Measurements from ENCODE around the gene MYO16. TPM values are rescaled to one million over a fixed set of nuclear protein-coding genes. Genes with fewer than 3 reads are reported as not detected.

MYO16 gene
- total RNA-seq, 1 experiment from 2014 or later: 0.05 TPM

DNA sequence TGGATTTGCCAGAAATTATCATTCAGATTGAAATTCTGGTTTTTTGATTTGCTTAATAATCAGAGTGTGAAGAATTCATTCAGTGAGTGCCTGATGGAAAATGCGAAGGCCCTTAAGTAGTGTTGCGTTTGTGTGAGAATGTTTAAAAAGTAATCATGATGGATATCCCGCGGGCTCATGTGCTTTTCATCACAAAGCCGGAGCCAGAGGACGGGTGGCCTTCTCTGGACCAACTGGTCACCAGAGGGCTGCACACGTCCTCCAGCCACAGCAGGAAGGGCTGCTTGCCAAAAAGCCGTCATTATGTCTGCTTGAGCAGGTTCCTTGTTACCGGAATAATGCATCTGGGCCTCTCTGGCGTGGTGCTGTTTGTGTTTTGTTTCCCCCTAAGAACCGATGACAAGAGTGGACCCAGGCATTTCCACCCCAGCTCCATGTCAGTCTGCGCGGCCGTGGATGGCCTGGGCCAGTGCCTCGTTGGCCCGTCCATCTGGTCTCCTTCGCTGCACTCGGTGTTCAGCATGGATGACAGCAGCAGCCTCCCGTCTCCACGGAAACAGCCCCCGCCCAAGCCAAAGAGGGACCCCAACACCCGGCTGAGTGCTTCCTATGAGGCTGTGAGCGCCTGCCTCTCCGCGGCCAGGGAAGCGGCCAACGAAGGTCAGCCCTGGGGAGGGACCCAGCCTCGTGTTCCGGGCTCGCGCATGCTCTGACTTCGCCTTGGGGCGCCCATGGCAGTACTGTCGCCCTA is 497.7 kb downstream of the MYO16 start:
- no peaks in the 10 kb centered on the region for H3K9me3 ChIP-seq (replicated peaks)
- no peak overlapping the region for H3K27ac ChIP-seq
- no peaks in the 10 kb centered on the region for H3K36me3 ChIP-seq
- DNase-seq (ENCODE audit: low read depth in 1 of 2, low spot score in 2 of 2): peak in 1 of 2 experiments; percentile 80
- H3K27me3 ChIP-seq (replicated peaks): peaks cover 48% of the 10 kb centered on the region
- H3K4me3 ChIP-seq: no peak overlapping the region
- peaks cover 12% of the 10 kb centered on the region for H3K4me1 ChIP-seq (replicated peaks)

DNA sequence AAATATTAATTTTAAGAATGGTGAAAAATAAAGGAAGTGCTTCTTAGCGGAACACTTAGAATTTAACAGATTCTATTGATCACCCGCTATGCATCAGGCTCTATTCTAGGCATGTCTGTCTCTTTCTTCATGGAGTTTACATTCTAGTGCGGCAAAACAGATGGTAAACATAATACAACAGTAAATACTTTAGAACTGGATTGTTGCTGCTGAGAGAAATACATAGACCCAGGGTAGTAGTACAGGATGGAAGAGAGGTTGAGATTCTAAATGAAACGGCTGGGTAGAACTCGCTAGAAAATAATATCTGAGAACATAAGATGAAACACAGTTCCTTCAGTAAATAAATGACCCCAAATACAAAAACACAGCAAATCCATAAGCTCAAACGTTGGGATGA is 498.7 kb downstream of the MYO16 start:
- Histone ChIP-seq H3K4me1 (replicated peaks) (peaks cover 15% of the 10 kb centered on the region), H3K4me3 (no peak overlapping the region), H3K36me3 (no peaks in the 10 kb centered on the region), H3K9me3 (replicated peaks) (no peaks in the 10 kb centered on the region), H3K27ac (no peak overlapping the region), H3K27me3 (replicated peaks) (peaks cover 48% of the 10 kb centered on the region)
- no peak for DNase-seq (ENCODE audit: low read depth in 1 of 2, low spot score in 2 of 2)

DNA sequence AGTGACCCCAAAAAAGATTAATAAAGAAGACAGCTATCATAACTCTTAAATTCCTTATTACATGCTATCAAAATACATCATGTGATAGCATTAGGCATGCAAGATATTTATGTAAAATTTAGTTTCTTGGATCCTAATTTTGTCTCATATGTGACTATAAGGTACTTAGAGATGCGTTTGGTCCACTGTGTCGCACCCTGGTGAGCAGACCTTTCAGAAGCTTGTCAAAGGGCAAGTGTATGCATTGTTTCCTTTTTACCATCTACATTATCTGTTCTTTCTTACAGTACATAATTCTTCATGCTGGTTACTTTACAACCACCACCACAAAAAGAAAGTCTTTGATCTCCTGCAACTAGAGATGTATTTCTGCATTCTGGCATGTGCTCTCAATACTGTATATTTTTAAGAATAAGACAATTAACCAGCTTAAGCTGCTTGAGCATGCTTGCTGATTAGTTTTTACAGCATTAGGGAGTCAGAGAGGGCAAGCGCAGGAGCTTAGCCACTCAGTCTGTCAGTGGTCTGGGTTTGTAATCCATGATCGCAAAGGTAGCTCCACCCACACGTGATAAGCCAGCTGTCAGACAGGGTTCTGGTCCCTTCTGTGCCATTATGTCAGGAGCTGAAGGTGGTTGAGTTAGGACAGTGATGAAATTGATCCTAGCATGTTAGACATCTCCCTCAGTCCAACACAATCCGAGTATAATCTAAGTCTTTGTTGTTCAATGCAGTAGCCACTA is 500.9 kb downstream of the MYO16 start:
- Histone ChIP-seq H3K4me3 (no peak overlapping the region), H3K4me1 (replicated peaks) (peaks cover 15% of the 10 kb centered on the region), H3K36me3 (no peaks in the 10 kb centered on the region), H3K27me3 (replicated peaks) (peaks cover 29% of the 10 kb centered on the region), H3K27ac (no peak overlapping the region), H3K9me3 (replicated peaks) (no peaks in the 10 kb centered on the region)
- DNase-seq (ENCODE audit: low read depth in 1 of 2, low spot score in 2 of 2): peak in 1 of 2 experiments; percentile 61

DNA sequence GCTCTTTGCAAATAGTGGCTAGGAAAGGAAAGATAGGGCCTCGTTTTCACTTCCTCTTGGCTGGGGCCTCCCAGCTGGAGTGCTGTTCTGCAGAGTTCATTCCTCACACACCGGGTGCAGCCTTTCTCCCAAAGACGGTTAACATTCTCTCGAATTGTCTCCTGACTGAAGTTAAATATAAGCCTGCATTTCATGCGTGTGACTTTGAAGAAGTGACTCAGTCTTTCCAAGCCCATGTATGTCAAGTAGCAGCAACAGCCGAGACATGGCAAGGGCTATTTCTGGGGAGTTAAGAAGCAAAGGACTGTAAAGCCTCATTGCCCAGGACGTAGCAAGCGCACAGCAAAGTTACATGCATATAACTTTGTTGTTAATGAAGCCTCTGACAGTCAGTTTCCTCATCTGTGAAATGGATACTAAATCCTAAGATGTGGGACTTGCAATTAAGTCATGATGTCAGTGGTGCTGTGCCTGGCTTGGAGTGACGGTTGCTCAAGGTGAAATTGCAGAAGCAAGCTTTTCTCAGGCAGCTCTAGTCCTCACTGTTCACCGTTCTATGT is 502.4 kb downstream of the MYO16 start:
- no peaks in the 10 kb centered on the region for H3K36me3 ChIP-seq
- DNase-seq (ENCODE audit: low read depth in 1 of 2, low spot score in 2 of 2): peak; percentile 68 to 78
- H3K27me3 ChIP-seq (replicated peaks): peaks cover 14% of the 10 kb centered on the region
- H3K27ac ChIP-seq: no peak overlapping the region
- no peak overlapping the region for H3K4me3 ChIP-seq
- peaks cover 25% of the 10 kb centered on the region for H3K4me1 ChIP-seq (replicated peaks)
- no peaks in the 10 kb centered on the region for H3K9me3 ChIP-seq (replicated peaks)

DNA sequence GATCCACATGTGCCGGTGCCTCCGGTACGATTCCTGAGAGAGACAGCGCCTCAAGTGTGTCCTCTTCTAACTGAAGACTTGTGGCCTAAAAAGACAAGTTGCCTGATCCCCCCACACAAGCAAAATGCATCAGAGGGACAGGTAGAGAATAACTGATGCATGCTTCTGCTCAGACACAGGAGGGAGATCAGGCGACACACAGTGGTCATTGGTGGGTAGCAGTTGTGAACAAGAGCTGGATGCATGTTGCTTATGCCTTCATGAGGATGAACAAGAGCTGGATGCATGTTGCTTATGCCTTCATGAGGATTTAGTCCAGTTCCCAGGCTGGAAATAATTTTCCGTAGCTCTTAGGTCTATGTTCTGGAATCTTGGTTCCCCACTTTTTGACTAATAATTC is 505.6 kb downstream of the MYO16 start:
- DNase-seq (ENCODE audit: low read depth in 1 of 2, low spot score in 2 of 2): peak in 1 of 2 experiments; percentile 67
- peaks cover 25% of the 10 kb centered on the region for H3K4me1 ChIP-seq (replicated peaks)
- H3K27ac ChIP-seq: no peak overlapping the region
- 0 out of 2 replicates have a peak, but pooled peaks cover 6% of the 10 kb centered on the region for H3K27me3 ChIP-seq (replicated peaks)
- no peaks in the 10 kb centered on the region for H3K36me3 ChIP-seq
- peaks cover 7% of the 10 kb centered on the region for H3K9me3 ChIP-seq (replicated peaks)
- no peak overlapping the region for H3K4me3 ChIP-seq

DNA sequence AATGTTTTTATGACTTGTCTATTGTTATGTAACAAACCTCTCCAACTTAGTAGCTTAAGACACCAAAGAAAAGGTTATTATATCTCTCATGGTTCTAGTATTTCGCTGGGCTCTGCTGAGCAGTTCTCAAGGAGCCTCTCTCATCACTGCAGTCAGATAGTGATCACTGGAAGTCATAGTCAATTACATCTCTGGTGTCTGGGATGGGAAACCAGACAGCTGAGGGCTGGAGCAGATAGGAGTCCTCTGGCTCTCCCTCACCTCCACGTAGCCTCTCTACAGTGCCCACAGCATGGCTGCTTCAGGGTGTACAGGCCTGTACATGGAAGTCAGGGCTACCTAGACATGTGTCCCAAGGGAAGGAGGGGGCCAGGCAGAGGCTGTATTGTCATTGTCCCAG is 507.5 kb downstream of the MYO16 start:
- 0 out of 2 replicates have a peak overlapping the region, but pooled peaks have one; percentile 0 for H3K27ac ChIP-seq
- H3K9me3 ChIP-seq (replicated peaks): peaks cover 9% of the 10 kb centered on the region
- H3K36me3 ChIP-seq: no peaks in the 10 kb centered on the region
- peaks cover 15% of the 10 kb centered on the region for H3K4me1 ChIP-seq (replicated peaks)
- DNase-seq (ENCODE audit: low read depth in 1 of 2, low spot score in 2 of 2): peak in 1 of 2 experiments; percentile 68
- H3K27me3 ChIP-seq (replicated peaks): 0 out of 2 replicates have a peak, but pooled peaks cover 3% of the 10 kb centered on the region
- no peak overlapping the region for H3K4me3 ChIP-seq

DNA sequence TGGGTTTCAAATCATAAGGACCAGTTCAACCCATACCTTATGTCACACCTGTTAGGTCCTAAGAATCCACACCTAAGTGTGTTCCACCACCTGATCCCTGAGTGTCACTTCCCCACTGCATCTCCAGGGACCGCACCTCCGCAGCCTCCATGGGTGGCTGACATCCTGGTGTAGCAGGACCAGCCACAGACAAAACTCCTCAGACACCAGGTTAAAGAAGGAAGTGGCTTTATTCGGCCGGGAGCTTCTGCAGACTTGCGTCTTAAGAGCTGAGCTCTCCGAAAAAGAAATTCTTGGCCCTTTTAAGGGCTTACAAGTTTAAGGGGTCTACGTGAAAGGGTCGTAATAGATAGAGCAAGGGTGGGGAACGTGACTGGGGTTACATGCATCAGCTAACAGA is 509.9 kb downstream of the MYO16 start:
- DNase-seq (ENCODE audit: low read depth in 1 of 2, low spot score in 2 of 2): peak in 1 of 2 experiments; percentile 71
- Histone ChIP-seq H3K27ac (no peak overlapping the region), H3K4me3 (no peak overlapping the region), H3K36me3 (no peaks in the 10 kb centered on the region), H3K9me3 (replicated peaks) (peaks cover 9% of the 10 kb centered on the region), H3K27me3 (replicated peaks) (no peaks in the 10 kb centered on the region), H3K4me1 (replicated peaks) (peaks cover 10% of the 10 kb centered on the region)

DNA sequence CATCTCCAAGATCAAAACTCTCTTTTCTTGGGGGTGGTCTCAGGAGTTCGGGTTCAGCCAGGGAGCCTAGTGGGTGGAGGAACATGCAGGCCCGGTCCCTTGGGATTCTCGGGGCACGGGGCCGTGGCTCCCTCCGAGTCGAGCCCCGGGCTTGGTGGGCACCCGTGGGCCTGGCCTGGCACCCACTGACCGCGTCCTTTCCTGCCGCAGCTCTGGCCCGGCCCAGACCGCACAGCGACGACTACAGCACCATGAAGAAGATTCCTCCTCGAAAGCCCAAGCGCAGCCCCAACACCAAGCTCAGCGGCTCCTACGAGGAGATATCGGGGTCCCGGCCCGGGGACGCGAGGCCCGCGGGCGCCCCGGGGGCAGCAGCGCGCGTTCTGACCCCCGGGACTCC is 510.6 kb downstream of the MYO16 start:
- Histone ChIP-seq H3K27ac (no peak overlapping the region), H3K27me3 (replicated peaks) (no peaks in the 10 kb centered on the region), H3K4me1 (replicated peaks) (peaks cover 10% of the 10 kb centered on the region), H3K9me3 (replicated peaks) (peaks cover 9% of the 10 kb centered on the region), H3K36me3 (no peaks in the 10 kb centered on the region), H3K4me3 (no peak overlapping the region)
- DNase-seq (ENCODE audit: low read depth in 1 of 2, low spot score in 2 of 2): peak in 1 of 2 experiments; percentile 80

DNA sequence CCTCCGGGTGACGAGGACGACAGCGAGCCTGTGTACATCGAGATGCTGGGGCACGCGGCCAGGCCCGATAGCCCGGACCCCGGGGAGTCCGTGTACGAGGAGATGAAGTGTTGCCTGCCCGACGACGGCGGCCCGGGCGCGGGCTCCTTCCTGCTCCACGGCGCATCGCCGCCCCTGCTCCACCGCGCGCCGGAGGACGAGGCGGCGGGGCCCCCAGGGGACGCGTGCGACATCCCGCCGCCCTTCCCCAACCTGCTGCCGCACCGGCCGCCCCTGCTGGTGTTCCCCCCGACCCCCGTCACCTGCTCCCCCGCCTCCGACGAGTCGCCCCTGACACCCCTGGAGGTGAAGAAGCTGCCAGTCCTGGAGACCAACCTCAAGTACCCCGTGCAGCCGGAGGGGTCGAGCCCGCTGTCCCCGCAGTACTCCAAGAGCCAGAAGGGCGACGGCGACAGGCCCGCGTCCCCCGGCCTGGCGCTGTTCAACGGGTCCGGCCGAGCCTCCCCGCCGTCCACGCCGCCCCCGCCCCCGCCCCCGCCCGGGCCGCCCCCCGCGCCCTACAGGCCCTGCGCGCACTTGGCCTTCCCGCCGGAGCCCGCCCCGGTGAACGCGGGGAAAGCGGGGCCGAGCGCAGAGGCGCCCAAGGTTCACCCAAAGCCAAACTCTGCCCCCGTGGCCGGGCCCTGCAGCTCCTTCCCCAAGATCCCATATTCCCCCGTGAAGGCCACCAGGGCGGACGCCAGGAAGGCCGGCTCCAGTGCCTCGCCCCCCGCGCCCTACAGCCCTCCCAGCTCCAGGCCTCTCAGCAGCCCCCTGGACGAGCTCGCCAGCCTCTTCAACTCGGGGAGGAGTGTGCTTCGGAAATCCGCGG is 511.3 kb downstream of the MYO16 start:
- Histone ChIP-seq H3K36me3 (no peaks in the 10 kb centered on the region), H3K4me3 (no peak overlapping the region), H3K27me3 (replicated peaks) (no peaks in the 10 kb centered on the region), H3K27ac (no peak overlapping the region), H3K9me3 (replicated peaks) (peaks cover 9% of the 10 kb centered on the region), H3K4me1 (replicated peaks) (peaks cover 12% of the 10 kb centered on the region)
- peak in 1 of 2 experiments; percentile 83 for DNase-seq (ENCODE audit: low read depth in 1 of 2, low spot score in 2 of 2)

DNA sequence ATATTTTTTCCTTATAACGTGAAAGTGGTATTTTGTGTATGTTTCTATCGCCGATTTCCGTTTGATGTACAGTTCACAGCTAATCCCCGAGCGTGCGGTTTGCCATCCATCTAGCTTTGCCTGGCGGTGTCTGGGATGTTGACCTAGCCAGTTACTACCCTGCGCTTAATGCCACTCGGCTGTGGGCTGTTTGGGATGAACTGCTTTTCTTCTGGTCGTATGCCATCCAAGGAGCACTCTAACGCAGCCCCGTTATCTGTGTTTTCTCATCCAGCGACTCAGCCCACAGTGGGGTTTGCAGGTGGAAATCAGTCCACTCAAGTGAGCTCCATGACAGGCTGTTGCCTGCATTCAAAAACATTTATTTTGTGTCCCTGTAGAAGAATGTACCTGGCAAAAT is 512.3 kb downstream of the MYO16 start:
- Histone ChIP-seq H3K4me1 (replicated peaks) (peaks cover 12% of the 10 kb centered on the region), H3K27me3 (replicated peaks) (no peaks in the 10 kb centered on the region), H3K9me3 (replicated peaks) (peaks cover 9% of the 10 kb centered on the region), H3K27ac (no peak overlapping the region), H3K4me3 (no peak overlapping the region), H3K36me3 (no peaks in the 10 kb centered on the region)
- DNase-seq (ENCODE audit: low read depth in 1 of 2, low spot score in 2 of 2): peak in 1 of 2 experiments; percentile 74

DNA sequence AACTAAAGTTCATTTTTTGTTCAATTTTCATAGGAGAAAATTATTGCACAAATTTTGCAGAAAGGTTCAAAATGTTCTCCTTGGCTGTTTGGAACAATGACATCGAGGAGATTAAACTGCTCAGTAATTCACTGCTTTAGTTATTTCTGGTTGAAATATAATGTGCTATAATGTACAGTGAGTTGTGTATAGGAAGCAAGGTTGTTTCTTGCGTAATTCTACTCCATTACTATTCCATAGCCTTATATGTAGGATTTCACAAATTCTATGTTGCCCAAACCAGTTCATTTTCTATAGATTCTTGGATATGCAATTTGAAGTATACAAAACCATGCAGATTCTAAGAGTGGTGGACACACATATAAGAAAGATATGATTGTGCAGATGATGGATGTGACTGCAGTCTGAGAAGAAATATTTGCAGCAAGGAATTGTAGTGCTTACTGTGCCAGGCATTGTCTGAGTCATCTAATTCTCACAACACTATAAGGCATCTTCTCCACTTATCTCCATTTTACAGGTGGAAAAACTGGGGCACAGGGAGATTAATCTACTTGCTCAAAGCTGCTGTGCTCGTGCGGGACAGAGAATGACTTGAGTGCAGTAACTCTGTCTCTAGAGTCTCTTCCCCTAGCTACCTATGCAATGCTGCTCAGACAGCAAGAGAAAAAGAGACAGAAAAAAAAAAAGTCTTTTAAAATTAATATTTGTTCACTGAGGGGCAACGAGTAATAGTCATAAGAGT is 515.5 kb downstream of the MYO16 start:
- Histone ChIP-seq H3K9me3 (replicated peaks) (0 out of 2 replicates have a peak, but pooled peaks cover 4% of the 10 kb centered on the region), H3K4me3 (no peak overlapping the region), H3K36me3 (no peaks in the 10 kb centered on the region), H3K27me3 (replicated peaks) (no peaks in the 10 kb centered on the region), H3K4me1 (replicated peaks) (peaks cover 43% of the 10 kb centered on the region), H3K27ac (no peak overlapping the region)
- peak; percentile 46 to 54 for DNase-seq (ENCODE audit: low read depth in 1 of 2, low spot score in 2 of 2)

DNA sequence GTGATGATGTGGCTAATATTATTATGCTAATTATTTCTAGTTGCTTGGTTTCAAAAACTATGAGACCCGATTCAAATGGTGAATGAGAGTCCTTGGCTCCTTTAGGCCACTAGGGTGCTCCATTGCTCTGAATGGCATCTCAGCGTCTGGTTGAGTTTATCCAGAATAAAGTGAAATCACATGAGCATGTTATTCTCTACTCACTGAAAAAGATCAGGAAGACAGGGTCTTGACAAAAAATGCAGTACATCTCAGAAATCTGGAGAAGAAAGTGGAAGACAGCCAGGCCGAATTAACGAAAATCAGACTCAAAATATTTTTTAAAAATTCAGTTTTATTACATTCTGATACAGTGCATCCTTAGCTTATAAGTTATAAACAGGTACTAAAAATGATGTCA is 516.2 kb downstream of the MYO16 start:
- Histone ChIP-seq H3K4me3 (no peak overlapping the region), H3K27me3 (replicated peaks) (no peaks in the 10 kb centered on the region), H3K9me3 (replicated peaks) (no peaks in the 10 kb centered on the region), H3K27ac (peak overlapping the region; percentile 66), H3K36me3 (no peaks in the 10 kb centered on the region), H3K4me1 (replicated peaks) (peaks cover 46% of the 10 kb centered on the region)
- peak; percentile 95 to 96 for DNase-seq (ENCODE audit: low read depth in 1 of 2, low spot score in 2 of 2)

DNA sequence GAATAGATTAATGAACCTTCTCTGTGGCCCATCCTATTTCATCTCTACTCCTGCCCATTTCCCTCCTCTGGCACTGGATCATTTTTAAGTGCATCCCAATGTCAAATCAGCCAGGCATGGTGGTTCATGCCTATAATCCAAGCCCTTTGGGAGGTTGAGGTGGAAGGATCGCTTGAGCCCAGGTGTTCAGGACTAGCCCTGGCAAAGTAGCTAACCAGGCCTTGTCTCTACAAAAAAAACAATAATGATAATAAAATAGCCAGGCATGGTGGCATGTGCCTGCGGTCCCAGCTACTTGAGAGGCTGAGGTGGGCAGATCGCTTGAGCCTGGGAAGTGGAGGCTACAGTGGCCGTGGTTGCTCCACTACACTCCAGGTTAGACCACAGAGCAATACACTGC is 517.0 kb downstream of the MYO16 start:
- no peaks in the 10 kb centered on the region for H3K27me3 ChIP-seq (replicated peaks)
- peak overlapping the region; percentile 66 for H3K27ac ChIP-seq
- no peaks in the 10 kb centered on the region for H3K36me3 ChIP-seq
- peaks cover 54% of the 10 kb centered on the region for H3K4me1 ChIP-seq (replicated peaks)
- peak; percentile 64 for DNase-seq (ENCODE audit: low read depth in 1 of 2, low spot score in 2 of 2)
- no peak overlapping the region for H3K4me3 ChIP-seq
- no peaks in the 10 kb centered on the region for H3K9me3 ChIP-seq (replicated peaks)

Measured in SJSA1 (cell line).